Neuronal stem cell (in vitro differentiated cells): ENCODE data around the gene RXFP2.

Experiments used
- DNase-seq: peaks from one replicate; pipeline ENCODE4 v3.0.0-alpha.2; 2013; ENCODE audit warnings: low spot score
- H2AFZ ChIP-seq: one replicate; pipeline ENCODE4 v1.6.1; 2013; ENCODE audit warnings: mild to moderate bottlenecking, low read length, inconsistent platforms
- H2AK5ac ChIP-seq: 2 replicates; pipeline ENCODE4 v1.6.1; 2013; ENCODE audit warnings: low read depth, mild to moderate bottlenecking, inconsistent platforms, low read length, moderate library complexity, mixed read lengths
- H2BK120ac ChIP-seq: 2 replicates; pipeline ENCODE4 v1.6.1; 2013; ENCODE audit warnings: low read depth, mild to moderate bottlenecking, inconsistent platforms, low read length, moderate library complexity, mixed read lengths
- H2BK12ac ChIP-seq: one replicate; pipeline ENCODE4 v1.6.1; 2013; ENCODE audit warnings: low read length, inconsistent platforms
- H2BK15ac ChIP-seq: 2 replicates; pipeline ENCODE4 v1.6.1; 2013; ENCODE audit warnings: mild to moderate bottlenecking, low read length, inconsistent platforms, mixed read lengths
- H2BK5ac ChIP-seq: one replicate; pipeline ENCODE4 v1.6.1; 2013; ENCODE audit warnings: inconsistent platforms, mild to moderate bottlenecking, low read length, moderate library complexity
- H3K14ac ChIP-seq: one replicate; pipeline ENCODE4 v1.6.1; 2013; ENCODE audit warnings: low read length, inconsistent platforms
- H3K18ac ChIP-seq: 2 replicates; pipeline ENCODE4 v1.6.1; 2013; ENCODE audit warnings: low read length, inconsistent platforms
- H3K23ac ChIP-seq: 2 replicates; pipeline ENCODE4 v1.6.1; 2013; ENCODE audit warnings: low read depth, mild to moderate bottlenecking, mixed read lengths, low read length, inconsistent platforms; ENCODE audit not compliant: poor library complexity
- H3K27ac ChIP-seq: replicated peaks from 3 replicates; pipeline ENCODE4 v1.5.1; 2013; ENCODE audit warnings: low read length, inconsistent platforms
- H3K27me3 ChIP-seq, 3 experiments: 2 replicates each; pipeline ENCODE4 v1.6.1; 2013; ENCODE audit warnings: low read length in 3 of 3, mild to moderate bottlenecking in 2 of 3, inconsistent platforms in 1 of 3, low read depth in 1 of 3, mixed read lengths in 1 of 3, moderate library complexity in 1 of 3; ENCODE audit not compliant: control insufficient read depth in 3 of 3, insufficient read depth in 3 of 3
- H3K36me3 ChIP-seq, 2 donors: replicated peaks in 1 of 2; 2 replicates each; pipeline ENCODE4 v1.6.1; 2013; ENCODE audit warnings: low read length in 2 of 2; ENCODE audit not compliant: control insufficient read depth in 2 of 2, insufficient read depth in 2 of 2
- H3K4ac ChIP-seq: 2 replicates; pipeline ENCODE4 v1.6.1; 2013; ENCODE audit warnings: inconsistent platforms, mild to moderate bottlenecking, low read length, moderate library complexity
- H3K4me1 ChIP-seq, 2 donors: 1 replicate in 1 of 2; 2 replicates in 1 of 2; pipeline ENCODE4 v1.6.1; 2013; ENCODE audit warnings: low read length in 2 of 2, low read depth in 1 of 2; ENCODE audit not compliant: control insufficient read depth in 2 of 2, insufficient read depth in 1 of 2
- H3K4me2 ChIP-seq: one replicate; pipeline ENCODE4 v1.6.1; 2013; ENCODE audit warnings: mild to moderate bottlenecking, low read length, inconsistent platforms; ENCODE audit not compliant: insufficient read depth, poor library complexity, severe bottlenecking
- H3K4me3 ChIP-seq, 2 donors: 2 replicates each; pipeline ENCODE4 v1.5.1; 2013; ENCODE audit warnings: low read length in 2 of 2, mild to moderate bottlenecking in 2 of 2, inconsistent platforms in 1 of 2, moderate library complexity in 1 of 2
- H3K79me1 ChIP-seq: one replicate; pipeline ENCODE4 v1.6.1; 2013; ENCODE audit warnings: low read depth, mild to moderate bottlenecking, inconsistent platforms, low read length, moderate library complexity
- H3K9ac ChIP-seq: one replicate; pipeline ENCODE4 v1.6.1; 2013; ENCODE audit warnings: mild to moderate bottlenecking, low read depth, low read length, inconsistent platforms; ENCODE audit not compliant: poor library complexity
- H3K9me3 ChIP-seq, 2 donors: replicated peaks in 1 of 2; 2 replicates each; pipeline versions ENCODE3 to v1.6.1; 2013; ENCODE audit warnings: low read length in 2 of 2, mild to moderate bottlenecking in 2 of 2, inconsistent platforms in 1 of 2, low read depth in 1 of 2, mixed read lengths in 1 of 2, moderate library complexity in 1 of 2; ENCODE audit not compliant: control insufficient read depth in 2 of 2, insufficient read depth in 1 of 2
- H4K8ac ChIP-seq: one replicate; pipeline ENCODE4 v1.6.1; 2013; ENCODE audit warnings: low read depth, mild to moderate bottlenecking, inconsistent platforms, low read length, moderate library complexity
- H4K91ac ChIP-seq: one replicate; pipeline ENCODE4 v1.6.1; 2013; ENCODE audit warnings: low read length, low read depth, mild to moderate bottlenecking, inconsistent platforms; ENCODE audit not compliant: poor library complexity
- WGBS, 2 donors: extraction: QIAGEN DNeasy Blood & Tissue Kit; methylation state at CpG; one replicate each; pipeline ENCODE4 v1.1.7; 2013; ENCODE audit warnings: missing lambda C conversion rate in 2 of 2, mixed read lengths in 1 of 2; ENCODE audit not compliant: insufficient read length in 2 of 2, insufficient replicate concordance in 1 of 2; ENCODE audit errors: extremely low coverage in 2 of 2; 5-methylcytosine and 5-hydroxymethylcytosine counted together

Gene RXFP2

GRCh38 chr13:31755211-31755610, 15.9 kb downstream of the RXFP2 start:
- no peak overlapping the region for H2BK5ac ChIP-seq
- no peak overlapping the region for H3K23ac ChIP-seq
- no peak overlapping the region for H2BK12ac ChIP-seq
- no peak overlapping the region for H3K9ac ChIP-seq
- no peak overlapping the region for H3K4me3 ChIP-seq
- H4K8ac ChIP-seq, result no peak overlapping the region
- DNase-seq, result no peak
- no peak overlapping the region for H2BK120ac ChIP-seq
- no peak overlapping the region for H2AK5ac ChIP-seq
- H3K9me3 ChIP-seq, result no peaks in the 10 kb centered on the region
- WGBS, 2 donors, result 100% methylated on average over 1 of the region's 6 CpGs; no CpG with 5 or more reads in 1 of the 2 donors
- no peak overlapping the region for H3K27ac ChIP-seq
- H3K36me3 ChIP-seq, result no peaks in the 10 kb centered on the region
- H3K4me1 ChIP-seq, result no peaks in the 10 kb centered on the region
- H3K18ac ChIP-seq, result no peak overlapping the region
- H3K4me2 ChIP-seq, result no peak overlapping the region
- no peaks in the 10 kb centered on the region for H3K79me1 ChIP-seq
- H2AFZ ChIP-seq, result no peak overlapping the region
- H3K14ac ChIP-seq, result no peak overlapping the region
- H2BK15ac ChIP-seq, result no peak overlapping the region
- H3K27me3 ChIP-seq, result peaks cover 0 to 4% (median 0%) of the 10 kb centered on the region in 3 experiments
- H4K91ac ChIP-seq, result no peak overlapping the region
- H3K4ac ChIP-seq, result no peak overlapping the region

GRCh38 chr13:31755803-31756212, 16.5 kb downstream of the RXFP2 start:
- Histone ChIP-seq H2AFZ (no peak overlapping the region), H3K23ac (no peak overlapping the region), H3K4me3 (no peak overlapping the region), H2AK5ac (no peak overlapping the region), H3K4me2 (no peak overlapping the region), H3K79me1 (no peaks in the 10 kb centered on the region), H3K14ac (no peak overlapping the region), H3K4me1 (no peaks in the 10 kb centered on the region), H3K18ac (no peak overlapping the region), H3K9me3 (no peaks in the 10 kb centered on the region), H3K27ac (no peak overlapping the region), H3K4ac (no peak overlapping the region), H2BK12ac (no peak overlapping the region), H3K36me3 (no peaks in the 10 kb centered on the region), H4K91ac (no peak overlapping the region), H2BK5ac (no peak overlapping the region), H2BK15ac (no peak overlapping the region), H3K27me3 (peaks cover 0 to 4% (median 0%) of the 10 kb centered on the region in 3 experiments), H2BK120ac (no peak overlapping the region), H3K9ac (no peak overlapping the region), H4K8ac (no peak overlapping the region)
- WGBS, 2 donors, result no CpG with 5 or more reads among the region's 5 CpGs
- no peak for DNase-seq

- Histone ChIP-seq H3K9ac (no peak overlapping the region), H2BK12ac (no peak overlapping the region), H3K4me1 (no peaks in the 10 kb centered on the region), H3K27me3 (peaks cover 0 to 4% (median 0%) of the 10 kb centered on the region in 3 experiments), H2BK120ac (no peak overlapping the region), H3K4me2 (no peak overlapping the region), H4K8ac (no peak overlapping the region), H2BK5ac (no peak overlapping the region), H3K27ac (no peak overlapping the region), H2AK5ac (no peak overlapping the region), H3K23ac (no peak overlapping the region), H3K4ac (no peak overlapping the region), H3K14ac (no peak overlapping the region), H4K91ac (no peak overlapping the region), H2AFZ (no peak overlapping the region), H3K4me3 (no peak overlapping the region), H2BK15ac (no peak overlapping the region), H3K79me1 (no peaks in the 10 kb centered on the region), H3K18ac (no peak overlapping the region), H3K9me3 (no peaks in the 10 kb centered on the region), H3K36me3 (no peaks in the 10 kb centered on the region)
- no CpG with 5 or more reads among the region's 4 CpGs for WGBS, 2 donors
- no peak for DNase-seq
These were observed 17.0 kb downstream of the RXFP2 start for GRCh38 chr13:31756346-31756745.

DNA sequence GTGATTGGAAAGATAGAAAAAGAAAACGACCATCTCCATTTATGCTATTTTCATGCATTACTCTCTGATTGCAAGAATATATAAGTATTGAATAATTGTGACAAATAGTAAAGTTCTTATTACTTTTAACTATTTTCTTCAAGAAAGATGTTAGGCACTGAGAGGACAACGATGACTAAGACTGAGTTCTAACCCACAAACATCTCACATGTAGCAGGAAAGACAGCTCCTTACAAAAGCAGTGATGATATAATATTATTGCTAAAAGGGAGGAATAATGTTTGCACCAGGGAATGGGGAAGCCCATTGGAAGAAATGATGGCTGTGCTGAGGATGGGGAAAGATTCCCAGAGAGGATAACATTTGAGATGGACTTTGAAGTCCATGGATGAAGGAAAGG, 22.6 kb downstream of the RXFP2 start:
- Histone ChIP-seq H3K9me3 (no peaks in the 10 kb centered on the region), H2BK5ac (no peak overlapping the region), H2AFZ (no peak overlapping the region), H4K91ac (no peak overlapping the region), H3K36me3 (no peaks in the 10 kb centered on the region), H2BK120ac (no peak overlapping the region), H3K4ac (no peak overlapping the region), H2AK5ac (no peak overlapping the region), H3K18ac (no peak overlapping the region), H3K4me1 (no peaks in the 10 kb centered on the region), H3K4me3 (no peak overlapping the region), H2BK12ac (no peak overlapping the region), H3K79me1 (no peaks in the 10 kb centered on the region), H3K27ac (no peak overlapping the region), H3K23ac (no peak overlapping the region), H3K9ac (no peak overlapping the region), H3K14ac (no peak overlapping the region), H3K27me3 (no peaks in the 10 kb centered on the region), H4K8ac (no peak overlapping the region), H2BK15ac (no peak overlapping the region), H3K4me2 (no peak overlapping the region)
- no peak for DNase-seq
- no CpG with 5 or more reads among the region's 2 CpGs for WGBS, 2 donors
